ENCODE results near the gene STX1B. TPM values are rescaled to one million over a fixed set of nuclear protein-coding genes. Genes with fewer than 3 reads are reported as not detected.
A peak's percentile ranks its signal among the peaks of the same experiment; 100 is the strongest.

The STX1B gene
- total and polyA plus RNA-seq, 8 donors = 0.16 to 2.4 (median 0.80) TPM

- Histone ChIP-seq H3K9me3 (no peaks in the 10 kb centered on the region), H3K4me3 (peak overlapping the region; percentile 82 to 99 (median 96)), H3K27ac (peak overlapping the region; percentile 85 to 96 (median 90)), H3K27me3 (no peaks in the 10 kb centered on the region), H3K4me1 (peaks cover 4 to 5% (median 4%) of the 10 kb centered on the region in 3 donors), H3K36me3 (peaks cover 4 to 10% (median 5%) of the 10 kb centered on the region in 3 donors)
- no peak for TF ChIP-seq CTCF (IDR thresholded peaks at IDR 0.05)
- 1% methylated on average over 47 of the region's 47 CpGs for WGBS, 2 donors
- ATAC-seq (peak; percentile 83 to 91 (median 86)), FAIRE-seq (no peak), DNase-seq (peak; percentile 88 to 97 (median 93))
- intact Hi-C loops (cut with DNase I) = no loop called here
Measured at GRCh38 chr16:31033709-31034492, 23.5 kb upstream of the STX1B start.

GRCh38 chr16:31032736-31033708, 22.6 kb upstream of the STX1B start, which contains the start of gene STX4:
STX4 (plus strand) TSS chr16:31033558; CDS start chr16:31033806, 248 bp downstream.
- H3K36me3 ChIP-seq = peaks cover 0 to 4% (median 4%) of the 10 kb centered on the region in 3 donors
- H3K27me3 ChIP-seq = no peaks in the 10 kb centered on the region
- DNase-seq (peak; percentile 96 to 99 (median 98)), FAIRE-seq (no peak), ATAC-seq (peak; percentile 94 to 98 (median 95))
- H3K4me1 ChIP-seq = peaks cover 4 to 5% (median 4%) of the 10 kb centered on the region in 3 donors
- intact Hi-C loops (cut with DNase I) = no loop called here
- TF ChIP-seq CTCF (IDR thresholded peaks at IDR 0.05) = no peak
- peak within 1 kb of the TSS; percentile 85 to 96 (median 90) for H3K27ac ChIP-seq
- H3K9me3 ChIP-seq = no peaks in the 10 kb centered on the region
- WGBS, 2 donors = 0% methylated on average over 74 to 75 of the region's 75 CpGs
- peak within 1 kb of the TSS; percentile 82 to 99 (median 96) for H3K4me3 ChIP-seq

GRCh38 chr16:31031276-31031675, 20.8 kb upstream of the STX1B start:
- no peaks in the 10 kb centered on the region for H3K9me3 ChIP-seq
- ATAC-seq (no peak), FAIRE-seq (no peak), DNase-seq (no peak)
- no peaks in the 10 kb centered on the region for H3K27me3 ChIP-seq
- H3K36me3 ChIP-seq = no peaks in the 10 kb centered on the region
- no peak for TF ChIP-seq CTCF (IDR thresholded peaks at IDR 0.05)
- no peak overlapping the region for H3K4me3 ChIP-seq
- 90 to 96% methylated on average over 4 of the region's 4 CpGs for WGBS, 2 donors
- no peak overlapping the region for H3K27ac ChIP-seq
- H3K4me1 ChIP-seq = peaks cover 4 to 5% (median 4%) of the 10 kb centered on the region in 3 donors
- intact Hi-C loops (cut with DNase I) = no loop called here

- FAIRE-seq (no peak), ATAC-seq (no peak), DNase-seq (no peak)
- Histone ChIP-seq H3K4me3 (no peak overlapping the region), H3K9me3 (no peaks in the 10 kb centered on the region), H3K27ac (no peak overlapping the region), H3K4me1 (peaks cover 0 to under 1% (median under 1%) of the 10 kb centered on the region in 3 donors), H3K27me3 (no peaks in the 10 kb centered on the region), H3K36me3 (no peaks in the 10 kb centered on the region)
- intact Hi-C loops (cut with DNase I) = no loop called here
- TF ChIP-seq CTCF (IDR thresholded peaks at IDR 0.05) = no peak
- 80 to 83% methylated on average over 5 of the region's 5 CpGs for WGBS, 2 donors
Measured at GRCh38 chr16:31029272-31029671, 18.8 kb upstream of the STX1B start.

Data from pancreas (tissue), 10 donors.